GDM1 (cell line): ENCODE results near the gene NACA.
"Not testable (repeated sequence)": the region's sequence is repeated elsewhere in the genome, so short reads cannot be mapped to it uniquely, and the experiment has no call there.

Experiments used
- DNase-seq: peaks from one replicate; lab custom pipeline; 2025; lab: John Stamatoyannopoulos, UW

The NACA gene

GRCh38 chr12:56723889-56724700 lies 1.0 kb downstream of the NACA start:
- DNase-seq, result no peak

- DNase-seq, result no peak
Observed at GRCh38 chr12:56723352-56723751, 1.7 kb downstream of the NACA start.

GRCh38 chr12:56722832-56723231 lies 2.3 kb downstream of the NACA start:
- no peak for DNase-seq

GRCh38 chr12:56721721-56722120 lies 3.4 kb downstream of the NACA start:
- DNase-seq, result no peak

- no peak for DNase-seq
Observed at GRCh38 chr12:56721216-56721615, 3.9 kb downstream of the NACA start.

- DNase-seq, result no peak
Observed at GRCh38 chr12:56720731-56721151, 4.4 kb downstream of the NACA start.

- no peak for DNase-seq
Observed at GRCh38 chr12:56719056-56719455, 6.0 kb downstream of the NACA start.

GRCh38 chr12:56718636-56719035 lies 6.5 kb downstream of the NACA start:
- no peak for DNase-seq

- no peak for DNase-seq
Observed at GRCh38 chr12:56718149-56718548, 7.0 kb downstream of the NACA start.

GRCh38 chr12:56716933-56717880 lies 7.9 kb downstream of the NACA start:
- no peak for DNase-seq

- no peak for DNase-seq
Observed at GRCh38 chr12:56716458-56716857, 8.6 kb downstream of the NACA start.

- no peak for DNase-seq
Observed at GRCh38 chr12:56715798-56716197, 9.3 kb downstream of the NACA start.

GRCh38 chr12:56714431-56714929 lies 10.6 kb downstream of the NACA start:
- DNase-seq, result no peak

GRCh38 chr12:56713345-56713744 lies 11.8 kb downstream of the NACA start:
- DNase-seq, result no peak

GRCh38 chr12:56709759-56710376 lies 15.2 kb downstream of the NACA start:
- DNase-seq, result no peak

GRCh38 chr12:56704522-56704921 lies 20.6 kb downstream of the NACA start:
- DNase-seq, result not testable (repeated sequence)

- no peak for DNase-seq
Observed at GRCh38 chr12:56699020-56699661, 26.0 kb downstream of the NACA start.

GRCh38 chr12:56695327-56696101 lies 29.6 kb downstream of the NACA start:
- no peak for DNase-seq

- DNase-seq, result no peak
Observed at GRCh38 chr12:56694161-56694560, 30.9 kb downstream of the NACA start.

GRCh38 chr12:56688846-56689109 lies 36.3 kb downstream of the NACA start:
- DNase-seq, result no peak

GRCh38 chr12:56688129-56688845 lies 36.8 kb downstream of the NACA start, which contains the start of gene PTGES3:
Gene PTGES3 (minus strand): TSS chr12:56688284. CDS start chr12:56687999, 285 bp downstream.
- peak; percentile 97 for DNase-seq
